B cell (primary cell): ENCODE measurements around the gene FAM81B. TPM values are rescaled to one million over a fixed set of nuclear protein-coding genes. Genes with fewer than 3 reads are reported as not detected.

Experiments used
- ATAC-seq: fragments of 200-7000 bp; cut with Tn5 transposase; one replicate; pipeline ENCODE4 v1.10.0; 2021; ENCODE audit warnings: low read depth, mild to moderate bottlenecking, moderate number of reproducible peaks, moderate library complexity
- CTCF ChIA-PET: fragments of 350-600 bp; sonication (Branson Sonifier 250); formaldehyde crosslinking; loops from one replicate; lab custom pipeline; 2021; ENCODE audit warnings: antibody characterized with exemption, inconsistent platforms; lab: Charles Lee
- POLR2A ChIA-PET: fragments of 350-600 bp; sonication (Branson Sonifier 250); formaldehyde crosslinking; loops from one replicate; lab custom pipeline; 2021; ENCODE audit warnings: antibody characterized with exemption; lab: Charles Lee
- DNase-seq: peaks from one replicate; pipeline ENCODE4 v3.0.0; 2013
- H2AFZ ChIP-seq: 2 replicates; pipeline ENCODE4 v1.6.1; 2012; ENCODE audit warnings: mild to moderate bottlenecking, low read depth, low read length; ENCODE audit not compliant: insufficient read depth, poor library complexity, severe bottlenecking
- H3K27ac ChIP-seq, 2 donors: 1 replicate in 1 of 2; 2 replicates in 1 of 2; pipeline ENCODE4 v1.5.1; 2012 to 2013; ENCODE audit warnings: low read length in 2 of 2, mild to moderate bottlenecking in 2 of 2, moderate library complexity in 1 of 2
- H3K27me3 ChIP-seq, 4 experiments: fragments of 200-600 bp in 1 of 4; sonication (generic) in 1 of 4; replicated peaks in 1 of 4; 1 replicate in 2 of 4; 2 replicates in 2 of 4; pipeline versions ENCODE4 v1.6.1 to v1.7.0; 2013 to 2016; ENCODE audit warnings: low read length in 3 of 4, mild to moderate bottlenecking in 2 of 4, mixed read lengths in 1 of 4, moderate library complexity in 1 of 4; ENCODE audit not compliant: insufficient read depth in 4 of 4, control insufficient read depth in 3 of 4; ENCODE audit errors: control extremely low read depth in 1 of 4
- H3K36me3 ChIP-seq, 2 experiments: replicated peaks in 1 of 2; 1 replicate in 1 of 2; 2 replicates in 1 of 2; pipeline versions ENCODE4 v1.6.1 to v1.7.1; 2013; ENCODE audit warnings: low read length in 1 of 2; ENCODE audit not compliant: insufficient read depth in 2 of 2, control insufficient read depth in 1 of 2; ENCODE audit errors: control extremely low read depth in 1 of 2, extremely low read depth in 1 of 2
- H3K4me1 ChIP-seq, 2 donors: fragments of 200-600 bp in 1 of 2; sonication (generic) in 1 of 2; 1 replicate in 1 of 2; 2 replicates in 1 of 2; pipeline versions ENCODE4 v1.5.1 to v1.6.1; 2013 to 2017; ENCODE audit warnings: low read length in 2 of 2; ENCODE audit not compliant: control insufficient read depth in 2 of 2, insufficient read depth in 2 of 2
- H3K4me2 ChIP-seq: replicated peaks from 2 replicates; pipeline ENCODE3; 2012; ENCODE audit warnings: mild to moderate bottlenecking, low read depth, low read length; ENCODE audit not compliant: poor library complexity, severe bottlenecking
- H3K4me3 ChIP-seq, 5 experiments: fragments of 200-600 bp in 1 of 5; sonication (generic) in 1 of 5; 1 replicate in 3 of 5; 2 replicates in 2 of 5; pipeline versions ENCODE4 v1.5.1 to v1.7.0; 2011 to 2016; ENCODE audit warnings: low read length in 4 of 5, mild to moderate bottlenecking in 4 of 5, low read depth in 2 of 5, control low read depth in 1 of 5, moderate library complexity in 1 of 5; ENCODE audit not compliant: insufficient read depth in 1 of 5; ENCODE audit errors: control extremely low read depth in 1 of 5, extremely low read depth in 1 of 5
- H3K79me2 ChIP-seq: fragments of 200-600 bp; sonication (generic); one replicate; pipeline ENCODE4 v1.6.0; 2016; ENCODE audit warnings: low read length; ENCODE audit not compliant: control insufficient read depth, insufficient read depth
- H3K9ac ChIP-seq: fragments of 200-600 bp; sonication (generic); 2 replicates; pipeline ENCODE4 v1.6.1; 2017; ENCODE audit warnings: mild to moderate bottlenecking, low read length, moderate library complexity
- H3K9me3 ChIP-seq, 3 donors: one replicate each; pipeline versions ENCODE4 v1.6.1 to v1.7.1; 2013; ENCODE audit warnings: low read length in 2 of 3; ENCODE audit not compliant: control insufficient read depth in 2 of 3, insufficient read depth in 1 of 3; ENCODE audit errors: control extremely low read depth in 1 of 3
- H4K20me1 ChIP-seq: 2 replicates; pipeline ENCODE4 v1.6.0; 2012; ENCODE audit warnings: mild to moderate bottlenecking, low read length; ENCODE audit not compliant: insufficient read depth, control insufficient read depth, poor library complexity, severe bottlenecking
- H3K27ac Mint-ChIP-seq: one replicate; pipeline ENCODE4 v1.8.0; 2021; ENCODE audit warnings: mixed read lengths
- H3K27me3 Mint-ChIP-seq: one replicate; pipeline ENCODE4 v1.8.0; 2021; ENCODE audit warnings: mixed read lengths
- H3K4me1 Mint-ChIP-seq: one replicate; pipeline ENCODE4 v1.8.0; 2021; ENCODE audit warnings: mixed read lengths
- H3K4me3 Mint-ChIP-seq: one replicate; pipeline ENCODE4 v1.8.0; 2021; ENCODE audit warnings: mixed read lengths
- H3K9me3 Mint-ChIP-seq: one replicate; pipeline ENCODE4 v1.8.0; 2022; ENCODE audit warnings: mixed read lengths; ENCODE audit not compliant: insufficient read depth
- CTCF ChIP-seq: fragments of 200-600 bp; IDR thresholded peaks from one replicate; pipeline ENCODE4 v1.8.0; 2022; ENCODE audit warnings: antibody characterized with exemption, mild to moderate bottlenecking
- EZH2 ChIP-seq: IDR thresholded peaks from 2 replicates; pipeline ENCODE4 v1.6.1; 2012; ENCODE audit warnings: borderline replicate concordance, low read depth, mild to moderate bottlenecking, moderate library complexity, low read length; ENCODE audit not compliant: insufficient read depth, poor library complexity, severe bottlenecking
- intact Hi-C: fragments of 100-400 bp; cut with micrococcal nuclease; formaldehyde crosslinking; loops from one replicate; pipeline ENCODE4 v1.10.0; 2022
- polyA plus RNA-seq: library from polyadenylated mRNA; depleted of rRNA; stranded (reverse); fragments of >200 nt; gene quantifications from 2 replicates; pipeline ENCODE4 v1.2.3, GENCODE V29; 2012
- total RNA-seq, 2 donors: library from RNA; stranded (reverse); fragments of 120-200 nt in 1 of 2; gene quantifications; 1 replicate in 1 of 2; 2 replicates in 1 of 2; pipeline versions ENCODE4 v1.2.3 to v1.2.4, GENCODE V29; 2013 to 2022

The FAM81B gene
- total and polyA plus RNA-seq, 2 donors (not counting 1 experiment from before 2014, with no cell fraction given): not detected

- Histone ChIP-seq H3K27ac (no peak overlapping the region), H3K4me2 (no peak overlapping the region), H3K4me1 (no peaks in the 10 kb centered on the region), H3K27me3 (no peaks in the 10 kb centered on the region), H4K20me1 (no peaks in the 10 kb centered on the region), H3K36me3 (peaks cover 7 to 79% of the 10 kb centered on the region in 2 experiments), H3K79me2 (no peaks in the 10 kb centered on the region), H3K9me3 (peaks cover 9 to 21% (median 18%) of the 10 kb centered on the region in 3 donors), H2AFZ (no peak overlapping the region), H3K9ac (no peak overlapping the region), H3K4me3 (no peak overlapping the region)
- TF ChIP-seq CTCF (no peak), EZH2 (no peak)
- H3K9me3 Mint-ChIP-seq: peaks cover 6% of the 10 kb centered on the region
- ATAC-seq: no peak
- POLR2A ChIA-PET: no interaction called here
- no peak overlapping the region for H3K4me3 Mint-ChIP-seq
- H3K27me3 Mint-ChIP-seq: no peaks in the 10 kb centered on the region
- intact Hi-C loops: no loop called here
- no peak overlapping the region for H3K27ac Mint-ChIP-seq
- CTCF ChIA-PET: no interaction called here
- no peak for DNase-seq
- no peaks in the 10 kb centered on the region for H3K4me1 Mint-ChIP-seq
These were observed 96.7 kb downstream of the FAM81B start for GRCh38 chr5:95487880-95488279.

Other genes starting within 250 kb of the FAM81B start
- gene MCTP1, start 106.3 kb upstream of the FAM81B start, total RNA-seq: 1.7 and 2.5 TPM in 2 replicates
- 0.42 and 0.68 TPM in 2 replicates for gene MCTP1, start 106.3 kb upstream of the FAM81B start, polyA plus RNA-seq
- 75.4 and 85.3 TPM in 2 replicates for gene SKIC3, start 163.6 kb downstream of the FAM81B start, total RNA-seq
- 24.9 and 36.1 TPM in 2 replicates for gene SKIC3, start 163.6 kb downstream of the FAM81B start, polyA plus RNA-seq
- 5.1 and 5.5 TPM in 2 replicates for gene ARSK, start 163.7 kb downstream of the FAM81B start, total RNA-seq
- 3.5 and 3.7 TPM in 2 replicates for gene ARSK, start 163.7 kb downstream of the FAM81B start, polyA plus RNA-seq
- 0.27 and 0.34 TPM in 2 replicates for gene GPR150, start 228.7 kb downstream of the FAM81B start, total RNA-seq
- 0.30 and 0.86 TPM in 2 replicates for gene GPR150, start 228.7 kb downstream of the FAM81B start, polyA plus RNA-seq